HG03039 (cell line): ENCODE measurements around the gene DCLK1.

Experiments
- ATAC-seq: cut with Tn5 transposase; IDR thresholded peaks from one replicate; pipeline ENCODE4 v1.9.1; 2021; ENCODE audit warnings: mild to moderate bottlenecking, moderate library complexity; ENCODE audit not compliant: unreplicated experiment

DCLK1 gene

GRCh38 chr13:35874704-35875103, 256.5 kb downstream of the DCLK1 start:
- no peak for ATAC-seq

DNA sequence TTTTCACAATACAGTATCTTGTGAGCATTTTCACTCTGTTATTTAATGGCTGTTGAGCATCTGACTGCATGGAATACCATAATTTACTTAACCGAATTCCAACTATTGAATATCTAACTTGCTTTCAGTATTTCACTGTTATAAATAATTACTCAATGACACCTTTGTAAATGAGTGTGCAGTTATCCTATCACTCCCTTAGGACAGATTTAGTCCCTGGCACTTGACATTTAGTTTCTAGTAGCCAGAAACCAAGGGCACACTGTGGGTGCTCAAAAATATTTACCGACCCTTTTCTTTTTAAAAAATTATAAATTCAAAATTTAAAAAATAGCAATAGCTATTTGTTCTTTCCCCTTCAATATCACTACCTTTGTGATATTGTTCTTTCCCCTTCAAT, 258.8 kb downstream of the DCLK1 start:
- ATAC-seq, result no peak

GRCh38 chr13:35871561-35871960, 259.6 kb downstream of the DCLK1 start:
- no peak for ATAC-seq

DNA sequence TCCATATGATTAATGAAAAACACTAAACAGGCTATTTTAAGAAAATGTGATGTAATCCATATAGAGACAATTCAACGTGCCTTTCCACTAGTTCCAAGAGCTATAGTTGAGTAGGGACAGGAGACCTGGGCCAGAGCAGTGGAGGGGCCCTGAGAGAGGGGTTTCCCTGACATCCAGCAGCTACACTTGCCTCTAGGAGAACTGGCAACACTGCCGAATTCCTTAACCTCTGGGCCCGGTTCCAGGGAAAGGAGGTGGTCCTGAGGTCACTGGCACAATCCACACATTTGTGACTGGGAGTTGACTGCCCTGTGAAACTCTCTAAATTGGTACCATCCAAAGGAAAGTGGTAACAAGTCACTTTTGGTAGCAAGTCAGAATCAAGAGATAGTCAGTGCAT, 264.4 kb downstream of the DCLK1 start:
- no peak for ATAC-seq

- no peak for ATAC-seq
Observed at GRCh38 chr13:35865341-35866240, 265.6 kb downstream of the DCLK1 start.

DNA sequence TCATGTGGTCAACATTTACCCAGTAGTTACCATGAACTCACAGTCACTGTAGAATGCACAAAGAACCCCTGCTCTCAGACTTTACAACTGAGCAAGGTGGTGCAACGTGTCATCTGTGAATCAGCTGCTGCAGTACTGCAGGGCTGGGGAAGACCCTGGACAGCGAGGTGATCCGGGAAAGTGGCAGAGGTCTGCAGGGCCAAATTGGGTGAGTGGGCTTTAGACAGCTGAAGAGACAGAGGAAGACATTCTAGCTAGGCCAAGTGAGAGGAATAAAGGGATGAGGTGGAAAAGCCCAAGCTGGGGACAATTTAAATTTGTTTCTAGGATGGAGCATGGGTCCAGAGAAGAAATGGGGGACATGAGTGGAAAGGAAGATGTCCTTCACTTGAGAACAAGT, 270.5 kb downstream of the DCLK1 start:
- no peak for ATAC-seq

- ATAC-seq, result no peak
Observed at GRCh38 chr13:35859981-35860380, 271.2 kb downstream of the DCLK1 start.

- no peak for ATAC-seq
Observed at GRCh38 chr13:35858665-35859064, 272.5 kb downstream of the DCLK1 start.

- no peak for ATAC-seq
Observed at GRCh38 chr13:35857769-35858168, 273.4 kb downstream of the DCLK1 start.

DNA sequence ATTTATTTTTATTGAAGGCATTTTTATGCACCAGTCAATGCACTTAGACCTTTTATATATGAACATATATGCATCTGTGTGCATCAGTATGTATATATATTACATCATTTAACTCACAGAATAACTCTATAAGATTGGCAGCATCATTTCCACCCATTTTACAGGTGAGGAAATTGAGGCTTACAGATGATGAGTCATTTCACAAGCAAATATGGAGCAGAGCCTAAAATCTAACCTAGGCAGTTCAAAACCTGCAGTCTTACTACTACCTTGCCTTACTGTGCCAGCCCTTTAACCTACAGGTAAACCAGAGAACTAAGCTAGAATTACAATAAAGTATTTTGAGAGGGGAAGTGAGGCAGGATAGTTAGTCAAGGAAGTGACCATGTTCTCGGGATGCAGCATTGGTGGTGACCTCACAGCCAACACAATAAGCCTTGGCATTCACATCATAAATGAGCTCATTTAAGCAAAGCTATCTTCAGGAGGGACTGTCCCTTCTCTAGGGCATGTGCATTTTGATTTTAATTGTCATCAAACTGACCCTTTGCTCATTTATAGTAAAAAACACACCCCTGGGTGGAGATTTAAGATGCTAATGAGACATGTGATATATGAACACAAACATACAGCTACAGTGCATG, 274.3 kb downstream of the DCLK1 start:
- no peak for ATAC-seq

- no peak for ATAC-seq
Observed at GRCh38 chr13:35856084-35856483, 275.1 kb downstream of the DCLK1 start.

DNA sequence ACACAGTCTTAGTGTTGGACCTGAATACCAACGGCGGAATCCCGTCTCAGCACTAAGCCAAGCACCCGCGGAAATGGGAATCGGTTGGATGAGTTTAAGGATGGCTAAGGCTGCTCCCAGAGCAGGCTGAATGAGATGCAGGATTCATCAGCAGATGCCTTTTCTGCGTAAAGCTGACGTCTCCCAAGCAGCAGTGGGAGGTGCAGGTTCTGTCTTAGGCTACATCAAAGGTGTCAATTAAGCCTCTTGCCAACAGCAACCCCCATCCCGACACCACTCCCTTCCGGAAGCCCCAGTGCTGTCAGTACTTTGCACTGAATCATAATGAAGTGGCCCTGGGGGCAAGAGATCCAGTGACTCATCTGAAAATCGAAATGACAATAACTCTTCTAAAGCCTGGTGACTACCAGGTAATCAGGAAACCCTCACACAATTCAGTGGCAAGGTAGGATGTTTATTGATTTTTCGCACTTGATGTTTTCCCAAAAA, 275.6 kb downstream of the DCLK1 start:
- no peak for ATAC-seq

GRCh38 chr13:35854286-35854685, 276.9 kb downstream of the DCLK1 start:
- ATAC-seq, result no peak

- no peak for ATAC-seq
Observed at GRCh38 chr13:35851881-35852280, 279.3 kb downstream of the DCLK1 start.

DNA sequence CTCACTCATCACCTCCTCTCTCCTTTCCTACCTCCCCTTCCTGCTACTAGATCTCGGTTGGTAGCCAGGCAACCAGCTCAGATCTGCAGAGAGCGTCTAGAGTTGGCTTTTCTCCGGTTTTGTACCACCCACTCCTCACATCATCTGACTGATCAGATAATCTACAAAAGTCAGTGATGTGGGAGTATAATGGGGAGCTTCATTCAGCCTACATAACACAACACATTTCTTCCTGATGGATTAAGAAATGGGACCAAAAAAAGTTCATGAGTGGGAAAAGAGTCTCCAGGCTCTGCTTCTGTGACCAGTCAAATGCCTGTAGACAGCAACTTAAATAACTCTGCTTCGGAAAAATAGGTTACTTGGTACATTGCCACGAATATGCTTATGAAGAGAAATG, 279.8 kb downstream of the DCLK1 start:
- ATAC-seq, result no peak

DNA sequence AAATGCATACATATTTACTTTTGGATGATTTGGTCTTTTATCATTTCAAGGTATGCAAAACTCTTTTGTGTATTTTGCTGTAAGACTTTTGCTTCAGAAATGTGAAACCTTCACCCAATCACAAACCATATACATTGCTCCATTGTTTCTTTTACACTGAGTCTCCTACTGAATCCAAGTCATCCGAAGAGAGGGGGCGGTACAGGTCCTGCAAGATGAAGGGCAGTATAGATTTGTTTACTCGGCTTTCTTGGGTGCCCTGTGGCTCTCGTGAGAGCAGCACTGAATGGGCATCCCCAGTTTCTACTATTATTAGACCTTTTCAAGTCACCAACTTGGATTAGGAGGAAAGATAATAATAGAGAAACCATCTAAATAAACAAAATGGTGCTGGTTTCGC, 280.6 kb downstream of the DCLK1 start:
- ATAC-seq, result no peak

DNA sequence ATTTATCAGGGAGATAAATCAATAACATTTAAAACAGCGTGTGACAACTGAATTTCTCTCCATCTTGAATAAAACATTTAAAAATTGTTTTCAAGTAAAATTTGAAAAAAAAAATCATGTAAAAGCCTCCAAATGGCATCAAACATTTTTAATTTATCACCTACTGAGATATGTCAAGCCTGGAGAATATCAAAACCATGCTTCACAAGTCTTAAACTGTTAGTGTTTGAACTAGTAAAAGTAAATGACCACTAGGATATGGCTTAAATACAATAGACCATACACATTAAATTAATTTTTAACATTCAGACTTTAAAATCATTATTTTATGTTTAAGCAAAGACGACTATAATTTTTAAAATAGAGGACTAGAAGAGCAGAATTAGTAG, 281.9 kb downstream of the DCLK1 start:
- ATAC-seq, result no peak

DNA sequence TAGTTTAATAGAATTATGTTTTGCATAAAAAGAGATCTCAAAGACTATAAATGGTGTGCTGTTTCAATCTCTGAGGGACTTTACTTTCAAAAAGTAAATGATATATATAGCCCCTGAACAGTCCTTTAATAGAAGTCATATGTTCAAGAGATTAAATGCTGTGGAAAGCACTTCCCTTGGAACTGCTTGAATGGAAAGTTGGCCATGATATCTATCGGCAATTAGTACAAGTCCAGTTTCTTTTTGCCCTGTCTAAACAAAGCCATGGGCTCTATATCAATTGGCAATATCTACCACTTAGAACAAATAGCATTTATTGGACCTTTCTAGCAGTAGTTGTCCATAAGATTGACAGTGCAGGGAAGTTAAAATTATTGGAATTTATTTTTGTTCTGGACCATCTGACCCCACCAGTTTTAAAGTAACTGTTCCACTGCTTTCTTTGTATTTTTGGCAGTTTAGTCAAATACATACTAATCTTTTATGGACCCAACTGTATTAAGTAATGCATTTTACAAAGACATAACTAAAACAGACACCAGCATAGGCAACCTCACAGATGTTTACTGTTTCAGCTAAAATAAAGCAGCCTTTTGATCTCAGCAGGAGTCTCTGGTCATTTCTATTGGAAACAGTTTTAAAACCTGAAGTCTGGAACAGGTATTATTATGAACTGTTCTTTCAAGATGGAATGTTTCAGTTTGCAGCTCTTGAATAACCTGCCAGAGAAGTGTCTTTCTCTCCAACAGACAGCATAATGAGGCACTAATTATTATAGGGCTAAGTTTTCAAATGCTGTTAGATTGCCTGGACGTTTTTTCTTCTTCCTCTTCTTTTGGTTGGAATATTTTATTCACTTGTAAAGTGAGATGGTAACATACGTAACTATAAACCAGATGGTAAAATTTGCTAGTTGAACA, 282.6 kb downstream of the DCLK1 start:
- ATAC-seq, result no peak

GRCh38 chr13:35843272-35843671, 287.9 kb downstream of the DCLK1 start:
- no peak for ATAC-seq

DNA sequence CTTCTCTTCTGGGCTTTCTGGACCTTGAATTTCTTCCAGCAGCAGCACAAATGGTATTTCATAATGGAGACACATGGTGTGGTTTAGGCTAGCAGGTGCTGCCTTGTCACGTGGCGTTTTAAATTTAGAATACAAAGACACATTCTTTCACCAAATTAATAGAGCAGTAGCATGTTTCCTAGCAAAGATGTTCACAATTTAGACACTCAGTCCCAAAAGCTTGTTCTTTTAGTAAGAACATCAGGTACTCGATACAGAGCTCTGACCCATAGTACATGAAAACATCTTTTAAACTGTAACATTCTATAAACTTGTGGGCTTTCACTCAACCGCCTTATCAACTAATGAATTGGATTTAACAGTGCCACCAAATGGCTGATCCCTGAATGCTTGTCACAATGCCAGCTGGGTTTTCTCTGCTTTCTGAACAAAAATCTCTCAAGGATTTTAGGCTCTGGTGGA, 290.1 kb downstream of the DCLK1 start:
- no peak for ATAC-seq

GRCh38 chr13:35839806-35840205, 291.4 kb downstream of the DCLK1 start:
- no peak for ATAC-seq
